ENCODE results near the gene LYVE1.

Gene LYVE1

DNA sequence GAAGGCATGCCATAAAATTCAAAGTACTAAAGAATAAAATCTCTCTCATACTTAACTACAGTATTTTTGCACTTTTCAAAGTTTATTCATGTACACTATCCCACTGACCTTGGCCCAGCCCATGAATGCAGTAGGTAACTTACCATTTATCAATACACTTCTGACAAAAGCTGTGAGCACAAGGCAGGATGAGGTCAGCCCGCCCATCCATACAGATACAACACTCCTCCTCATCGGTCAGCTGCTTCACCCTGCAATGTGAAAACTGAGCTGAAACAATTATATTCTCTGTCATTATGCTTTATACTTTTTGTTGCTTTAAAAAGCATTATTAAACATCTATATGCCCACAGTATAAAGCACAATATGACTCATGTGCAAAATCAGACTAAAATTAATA, 49.6 kb downstream of the LYVE1 start:
- DNase-seq = no peak

DNA sequence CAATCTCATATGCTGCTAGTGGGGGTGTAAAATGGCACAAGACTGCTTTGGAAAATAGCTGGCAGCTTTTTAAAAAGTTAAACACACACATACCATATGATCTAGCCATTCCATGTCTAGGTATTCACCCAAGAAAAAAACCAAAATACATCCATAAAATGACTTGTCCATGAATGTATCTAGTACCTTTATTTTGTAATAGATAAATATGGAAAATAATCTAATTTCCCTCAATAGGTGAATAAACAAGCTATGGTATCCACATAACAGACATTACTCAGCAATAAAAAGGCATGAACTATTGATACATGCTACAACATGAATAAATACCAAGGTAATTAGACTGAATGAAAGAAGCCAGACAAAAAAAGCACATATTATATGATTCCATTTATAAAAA, 50.3 kb downstream of the LYVE1 start:
- DNase-seq = no peak

DNA sequence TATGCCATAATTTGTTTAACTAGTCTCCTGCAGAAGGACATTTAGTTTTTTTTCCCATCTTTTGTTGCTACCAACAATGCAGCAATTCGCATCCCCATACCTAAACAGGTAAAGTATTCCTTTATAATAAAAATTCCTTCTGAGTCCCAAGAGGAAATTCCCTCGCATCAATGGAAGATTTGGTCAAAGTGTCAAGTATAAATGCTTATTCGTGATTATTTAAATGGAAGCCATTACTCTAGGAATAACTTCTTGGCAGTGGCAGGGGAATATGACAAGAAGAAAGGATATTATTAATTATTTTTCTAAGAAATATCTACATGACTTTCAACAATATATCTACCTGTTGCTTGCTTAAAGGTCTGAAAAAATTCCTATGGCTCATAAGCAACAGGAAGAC, 53.0 kb downstream of the LYVE1 start:
- DNase-seq = no peak

DNA sequence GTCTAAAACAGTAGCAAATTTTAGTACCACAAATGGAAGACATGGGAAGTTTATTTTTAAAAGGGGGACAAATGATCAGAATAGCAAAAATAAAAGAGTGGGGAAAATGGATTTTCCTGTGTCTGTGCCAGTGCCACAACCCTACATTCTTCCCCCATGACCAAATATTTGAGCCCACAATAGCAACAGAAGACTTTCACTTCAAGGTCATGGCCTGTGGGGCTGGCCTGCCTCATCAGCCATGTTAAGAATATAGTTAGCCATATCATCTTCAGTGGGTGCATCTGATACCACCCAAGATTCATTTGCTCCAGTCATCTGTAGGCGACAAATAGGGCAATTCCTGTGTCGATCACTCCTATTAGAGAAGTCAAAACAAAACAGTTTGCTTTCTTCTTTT, 53.8 kb downstream of the LYVE1 start:
- DNase-seq = no peak

DNA sequence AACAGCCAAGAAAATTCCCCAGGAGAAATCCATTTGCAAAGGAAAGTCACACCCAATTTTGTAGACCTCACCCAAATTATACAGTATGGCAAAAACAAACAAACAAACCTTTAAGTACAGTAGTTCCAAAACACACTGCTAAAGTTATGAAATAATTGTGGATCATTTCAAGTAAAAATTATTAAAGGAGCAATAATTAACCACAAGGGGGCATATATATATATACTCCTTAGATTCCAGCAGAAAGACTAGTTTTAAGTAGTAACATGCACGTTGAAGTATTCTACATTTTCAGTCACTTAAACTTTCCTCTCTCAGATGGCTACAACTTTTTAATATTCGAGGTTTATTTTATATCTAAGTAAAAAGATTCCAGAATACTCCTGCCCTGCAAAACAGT, 54.3 kb downstream of the LYVE1 start:
- no peak for DNase-seq

DNA sequence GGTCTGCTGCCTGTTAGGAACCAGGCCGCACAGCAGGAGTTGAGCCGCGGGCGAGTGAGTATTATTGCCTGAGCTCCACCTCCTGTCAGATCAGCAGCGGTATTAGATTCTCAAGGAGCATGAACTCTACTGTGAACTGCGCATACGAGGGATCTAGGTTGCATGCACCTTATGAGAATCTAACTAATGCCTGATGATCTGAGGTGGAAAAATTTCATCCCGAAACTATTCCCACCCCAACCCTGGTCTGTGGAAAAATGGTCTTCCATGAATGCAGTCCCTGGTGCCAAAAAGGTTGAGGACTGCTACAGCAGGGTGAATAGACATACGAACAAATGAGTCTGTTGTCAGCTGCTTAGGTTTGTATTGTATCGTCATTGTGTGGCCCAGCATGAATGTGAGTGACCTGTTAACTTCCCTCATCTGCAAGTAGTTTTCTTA, 57.3 kb downstream of the LYVE1 start:
- no peak for DNase-seq
